ENCODE measurements around the gene LIN37. TPM values are rescaled to one million over a fixed set of nuclear protein-coding genes. Genes with fewer than 3 reads are reported as not detected.
"Not testable (repeated sequence)": the region's sequence is repeated elsewhere in the genome, so short reads cannot be mapped to it uniquely, and the experiment has no call there.

Gene LIN37
- total and polyA plus RNA-seq, 2 donors (not counting 3 experiments of a cell fraction or from before 2014, with no cell fraction given): 11.3 to 21.4 TPM

- no peak overlapping the region for H3K27ac ChIP-seq (ENCODE audit: insufficient read depth, low read depth, low read length)
- intact Hi-C loops (cut with micrococcal nuclease) (no loop called here), dilution Hi-C loops (cut with MboI; ENCODE audit: extremely low pct_ligation_motif_present, low sequenced_read_pairs) (no loop called here)
- H3K4me1 ChIP-seq (ENCODE audit: control insufficient read depth, extremely low read depth, insufficient read depth, low read length): no peaks in the 10 kb centered on the region
- H3K9me1 ChIP-seq (replicated peaks; ENCODE audit: control insufficient read depth, extremely low read depth, insufficient read depth, low read length): no peaks in the 10 kb centered on the region
- DNase-seq (ENCODE audit: low read depth, low spot score) (no peak), FAIRE-seq (no peak)
- H3K27me3 ChIP-seq (ENCODE audit: control insufficient read depth in 2 of 2, insufficient read depth in 2 of 2, low read length in 2 of 2): no peaks in the 10 kb centered on the region
- H3K9me3 ChIP-seq (replicated peaks; ENCODE audit: control insufficient read depth, insufficient read depth, low read length): no peaks in the 10 kb centered on the region
- no TSS peak for BruUV-seq (replicated peaks)
- H3K4me3 ChIP-seq (replicated peaks in 1 of 3; ENCODE audit: insufficient read depth in 1 of 3, low read depth in 1 of 3, low read length in 3 of 3): no peak overlapping the region
- CTCF ChIA-PET: no interaction called here
- no peak for TF ChIP-seq POLR2A (IDR thresholded peaks at IDR 0.05; ENCODE audit: low read depth, low read length)
- TF ChIP-seq MYC (IDR thresholded peaks at IDR 0.05; ENCODE audit: low read depth, low read length): no peak
- no peak for TF ChIP-seq EZH2 (IDR thresholded peaks at IDR 0.05; ENCODE audit: borderline replicate concordance, low read depth, low read length, severe bottlenecking)
- no peak for TF ChIP-seq CTCF (IDR thresholded peaks at IDR 0.05; ENCODE audit: extremely low read depth in 1 of 2, insufficient read depth in 1 of 2, low read depth in 1 of 2, low read length in 2 of 2)
- no peak for TF ChIP-seq POLR2AphosphoS5 (IDR thresholded peaks at IDR 0.05; ENCODE audit: insufficient read depth, low read depth, low read length)
- no peak for TF ChIP-seq FOS (IDR thresholded peaks at IDR 0.05; ENCODE audit: borderline replicate concordance, insufficient read depth, low read length)
- no peak for TF ChIP-seq JUN (IDR thresholded peaks at IDR 0.05; ENCODE audit: borderline replicate concordance, insufficient read depth, insufficient read length, low read depth)
- TF ChIP-seq GATA2 (IDR thresholded peaks at IDR 0.05; ENCODE audit: insufficient read depth, insufficient read length, low read depth, low read length): no peak
- no peak for TF ChIP-seq MAX (IDR thresholded peaks at IDR 0.05; ENCODE audit: insufficient read depth, insufficient read length)
- H3K36me3 ChIP-seq (ENCODE audit: control insufficient read depth in 2 of 2, extremely low read depth in 1 of 2, insufficient read depth in 2 of 2, low read length in 2 of 2): peaks cover 3 to 6% of the 10 kb centered on the region in 2 experiments
- no peak overlapping the region for H3K4me2 ChIP-seq (ENCODE audit: insufficient read depth, low read length)
- H4K20me1 ChIP-seq (replicated peaks; ENCODE audit: control insufficient read depth, extremely low read depth, insufficient read depth, low read length): no peaks in the 10 kb centered on the region
- H3K79me2 ChIP-seq (ENCODE audit: control insufficient read depth, insufficient read depth, low read length): no peaks in the 10 kb centered on the region
- POLR2A ChIA-PET: no interaction called here
- H3K9ac ChIP-seq (replicated peaks; ENCODE audit: extremely low read depth, insufficient read depth, low read length): no peak overlapping the region
- no peak overlapping the region for H2AFZ ChIP-seq (ENCODE audit: low read depth, low read length)
Measured at GRCh38 chr19:35768082-35768421, 19.7 kb downstream of the LIN37 start.

- H3K27me3 ChIP-seq (ENCODE audit: control insufficient read depth in 2 of 2, insufficient read depth in 2 of 2, low read length in 2 of 2); H3K27ac ChIP-seq (ENCODE audit: insufficient read depth, low read depth, low read length); H3K4me1 ChIP-seq (ENCODE audit: control insufficient read depth, extremely low read depth, insufficient read depth, low read length); H4K20me1 ChIP-seq (replicated peaks; ENCODE audit: control insufficient read depth, extremely low read depth, insufficient read depth, low read length); H3K9me3 ChIP-seq (replicated peaks; ENCODE audit: control insufficient read depth, insufficient read depth, low read length); dilution Hi-C loops (cut with MboI; ENCODE audit: extremely low pct_ligation_motif_present, low sequenced_read_pairs); H2AFZ ChIP-seq (ENCODE audit: low read depth, low read length); H3K4me2 ChIP-seq (ENCODE audit: insufficient read depth, low read length); POLR2A ChIA-PET; H3K4me3 ChIP-seq (replicated peaks in 1 of 3; ENCODE audit: insufficient read depth in 1 of 3, low read depth in 1 of 3, low read length in 3 of 3); H3K79me2 ChIP-seq (ENCODE audit: control insufficient read depth, insufficient read depth, low read length); DNase-seq (ENCODE audit: low read depth, low spot score); BruUV-seq (replicated peaks); intact Hi-C loops (cut with micrococcal nuclease); H3K9ac ChIP-seq (replicated peaks; ENCODE audit: extremely low read depth, insufficient read depth, low read length); FAIRE-seq; H3K9me1 ChIP-seq (replicated peaks; ENCODE audit: control insufficient read depth, extremely low read depth, insufficient read depth, low read length); H3K36me3 ChIP-seq (ENCODE audit: control insufficient read depth in 2 of 2, extremely low read depth in 1 of 2, insufficient read depth in 2 of 2, low read length in 2 of 2): not testable (repeated sequence)
- CTCF ChIA-PET: interaction anchor here (1.6 kb wide), 1 partner anchor 27 kb away, joined by 3 read pairs; the partner anchor contains the start of genes PSENEN and U2AF1L4
Measured at GRCh38 chr19:35772362-35772761, 24.0 kb downstream of the LIN37 start.

All from endothelial cell of umbilical vein (primary cell).